Erythroblast (primary cell): ENCODE results near the gene FAR1.

ENCODE experiments used
- GATA1 ChIP-seq: IDR thresholded peaks from 2 replicates; pipeline ENCODE4 v1.6.1; 2011; ENCODE audit warnings: low read depth, mild to moderate bottlenecking, control low read depth, low read length, moderate library complexity
- POLR2A ChIP-seq: IDR thresholded peaks from 2 replicates; pipeline ENCODE4 v1.6.1; 2011; ENCODE audit warnings: mild to moderate bottlenecking, low read length

DNA sequence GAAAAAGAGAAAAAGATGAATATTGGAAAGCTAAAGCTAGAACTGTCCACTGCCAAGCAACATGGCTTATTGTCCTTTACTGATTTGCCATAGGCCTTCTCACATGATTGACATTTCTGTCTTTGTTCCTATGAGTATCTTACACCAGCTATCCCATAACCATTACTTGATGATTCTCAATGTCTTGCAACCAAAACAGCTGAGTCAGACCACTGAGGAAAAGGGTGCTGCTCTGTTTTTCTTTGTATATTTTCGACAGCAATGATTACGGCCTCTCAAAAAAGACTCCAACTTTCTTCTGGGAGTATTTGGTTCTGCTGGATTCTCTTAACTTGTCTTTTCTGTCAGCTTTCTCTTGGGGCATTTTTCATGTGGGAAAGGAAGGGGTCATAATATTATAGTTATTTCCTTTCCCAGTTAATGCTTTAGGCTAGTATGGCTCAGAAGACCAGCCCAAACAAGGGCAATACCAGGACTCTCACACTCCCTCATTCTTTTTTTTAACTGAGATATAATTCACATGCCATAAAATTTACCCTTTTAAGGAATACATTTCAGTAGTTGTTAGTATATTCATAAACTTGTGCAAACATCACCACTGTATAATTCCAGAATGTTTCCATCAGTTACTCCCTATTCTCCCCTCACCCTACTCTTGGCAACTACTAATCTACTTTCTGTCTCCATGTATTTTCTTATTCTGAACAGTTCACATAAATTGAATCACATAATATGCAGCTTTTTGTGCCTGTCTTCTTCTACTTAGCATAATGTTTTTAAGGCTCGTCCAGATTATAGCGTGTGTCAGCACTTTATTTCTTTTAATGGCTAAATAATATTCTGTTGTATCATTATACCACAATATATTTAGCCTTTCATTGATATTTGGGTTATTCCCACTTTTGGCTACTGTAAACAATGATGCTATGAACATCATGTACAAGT is 31.1 kb upstream of the FAR1 start:
- TF ChIP-seq POLR2A (no peak), GATA1 (no peak)
